IgD-negative memory B cell (primary cell): ENCODE measurements around the gene ETF1. TPM values are rescaled to one million over a fixed set of nuclear protein-coding genes. Genes with fewer than 3 reads are reported as not detected.
A peak's percentile ranks its signal among the peaks of the same experiment; 100 is the strongest.
"Not testable (repeated sequence)": the region's sequence is repeated elsewhere in the genome, so short reads cannot be mapped to it uniquely, and the experiment has no call there.

ENCODE experiments used
- H3K27ac Mint-ChIP-seq, 3 donors: one replicate each; pipeline ENCODE4 v1.8.0; 2020 to 2022; ENCODE audit warnings: mild to moderate bottlenecking in 3 of 3, mixed read lengths in 3 of 3, moderate library complexity in 1 of 3
- H3K27me3 Mint-ChIP-seq: one replicate; pipeline ENCODE4 v1.8.0; 2021; ENCODE audit warnings: mixed read lengths
- H3K36me3 Mint-ChIP-seq: one replicate; pipeline ENCODE4 v1.8.0; 2020; ENCODE audit warnings: mild to moderate bottlenecking, mixed read lengths
- H3K4me1 Mint-ChIP-seq, 3 donors: one replicate each; pipeline ENCODE4 v1.8.0; 2020 to 2022; ENCODE audit warnings: mixed read lengths in 3 of 3, mild to moderate bottlenecking in 1 of 3
- H3K4me3 Mint-ChIP-seq, 4 donors: one replicate each; pipeline ENCODE4 v1.8.0; 2020 to 2022; ENCODE audit warnings: mild to moderate bottlenecking in 4 of 4, mixed read lengths in 4 of 4, moderate library complexity in 3 of 4
- H3K9me3 Mint-ChIP-seq, 3 donors: one replicate each; pipeline ENCODE4 v1.8.0; 2020 to 2021; ENCODE audit warnings: mixed read lengths in 3 of 3, mild to moderate bottlenecking in 1 of 3
- polyA plus RNA-seq: library from polyadenylated mRNA; unstranded; fragments of 300-500 nt; fragmentation: Illumina TruSeq; gene quantifications from one replicate; pipeline ENCODE4 v1.2.3, GENCODE V29; 2021

ETF1 gene
- polyA plus RNA-seq, 1 donor from 2014 or later, result 32.0 TPM

GRCh38 chr5:138528208-138528607, 14.8 kb downstream of the ETF1 start:
- Mint-ChIP-seq H3K27ac (peak overlapping the region in 1 of 3 donors; percentile 28), H3K4me3 (no peak overlapping the region), H3K9me3 (no peaks in the 10 kb centered on the region), H3K27me3 (no peaks in the 10 kb centered on the region), H3K36me3 (no peaks in the 10 kb centered on the region), H3K4me1 (peaks cover 23 to 40% (median 29%) of the 10 kb centered on the region in 3 donors)

GRCh38 chr5:138527170-138527569, 15.9 kb downstream of the ETF1 start:
- Mint-ChIP-seq H3K4me3 (no peak overlapping the region), H3K36me3 (no peaks in the 10 kb centered on the region), H3K27me3 (no peaks in the 10 kb centered on the region)

GRCh38 chr5:138523406-138523805, 19.6 kb downstream of the ETF1 start:
- Mint-ChIP-seq H3K27me3 (no peaks in the 10 kb centered on the region), H3K4me1 (peaks cover 19 to 27% (median 24%) of the 10 kb centered on the region in 3 donors), H3K4me3 (no peak overlapping the region), H3K36me3 (no peaks in the 10 kb centered on the region), H3K9me3 (no peaks in the 10 kb centered on the region), H3K27ac (peak overlapping the region in 2 of 3 donors; percentile 23 to 56)

More at GRCh38 chr5:138527170-138527569, 15.9 kb downstream of the ETF1 start:
- Mint-ChIP-seq H3K4me1 (peaks cover 25 to 36% (median 26%) of the 10 kb centered on the region in 3 donors), H3K9me3 (no peaks in the 10 kb centered on the region), H3K27ac (peak overlapping the region in 2 of 3 donors; percentile 13 to 59)

GRCh38 chr5:138520971-138521370, 22.1 kb downstream of the ETF1 start:
- Mint-ChIP-seq H3K27me3 (no peaks in the 10 kb centered on the region), H3K4me3 (no peak overlapping the region), H3K9me3 (no peaks in the 10 kb centered on the region), H3K4me1 (peaks cover 12 to 21% (median 13%) of the 10 kb centered on the region in 3 donors), H3K27ac (no peak overlapping the region), H3K36me3 (no peaks in the 10 kb centered on the region)

GRCh38 chr5:138517437-138517836, 25.6 kb downstream of the ETF1 start:
- Mint-ChIP-seq H3K36me3 (no peaks in the 10 kb centered on the region), H3K27ac (no peak overlapping the region), H3K4me3 (no peak overlapping the region), H3K9me3 (no peaks in the 10 kb centered on the region), H3K27me3 (no peaks in the 10 kb centered on the region), H3K4me1 (peaks cover 6 to 11% (median 7%) of the 10 kb centered on the region in 3 donors)

GRCh38 chr5:138515556-138516245, 27.3 kb downstream of the ETF1 start:
- peaks cover 0 to 6% (median 1%) of the 10 kb centered on the region in 3 donors for H3K4me1 Mint-ChIP-seq
- no peak overlapping the region for H3K27ac Mint-ChIP-seq
- no peak overlapping the region for H3K4me3 Mint-ChIP-seq
- no peaks in the 10 kb centered on the region for H3K9me3 Mint-ChIP-seq
- H3K36me3 Mint-ChIP-seq, result no peaks in the 10 kb centered on the region
- no peaks in the 10 kb centered on the region for H3K27me3 Mint-ChIP-seq

GRCh38 chr5:138514021-138514420, 29.0 kb downstream of the ETF1 start:
- Mint-ChIP-seq H3K4me1 (peaks cover 0 to 3% (median 0%) of the 10 kb centered on the region in 3 donors), H3K27ac (no peak overlapping the region), H3K4me3 (no peak overlapping the region), H3K36me3 (no peaks in the 10 kb centered on the region), H3K27me3 (no peaks in the 10 kb centered on the region), H3K9me3 (no peaks in the 10 kb centered on the region)

GRCh38 chr5:138508958-138509357, 34.1 kb downstream of the ETF1 start:
- Mint-ChIP-seq H3K27ac (peak overlapping the region in 1 of 3 donors; percentile 76), H3K4me3 (no peak overlapping the region), H3K4me1 (no peaks in the 10 kb centered on the region)

GRCh38 chr5:138507485-138507884, 35.6 kb downstream of the ETF1 start:
- H3K4me3 Mint-ChIP-seq, H3K9me3 Mint-ChIP-seq, H3K36me3 Mint-ChIP-seq, H3K4me1 Mint-ChIP-seq, H3K27me3 Mint-ChIP-seq: not testable (repeated sequence)
- peak overlapping the region in 1 of 3 donors; percentile 63 for H3K27ac Mint-ChIP-seq

More at GRCh38 chr5:138508958-138509357, 34.1 kb downstream of the ETF1 start:
- H3K27me3 Mint-ChIP-seq, result no peaks in the 10 kb centered on the region
- H3K36me3 Mint-ChIP-seq, result no peaks in the 10 kb centered on the region
- H3K9me3 Mint-ChIP-seq, result no peaks in the 10 kb centered on the region

GRCh38 chr5:138506370-138507306, 36.4 kb downstream of the ETF1 start:
- Mint-ChIP-seq H3K9me3 (no peaks in the 10 kb centered on the region), H3K4me1 (no peaks in the 10 kb centered on the region), H3K27ac (peak overlapping the region in 1 of 3 donors; percentile 63), H3K27me3 (no peaks in the 10 kb centered on the region), H3K4me3 (no peak overlapping the region), H3K36me3 (no peaks in the 10 kb centered on the region)

GRCh38 chr5:138504799-138505198, 38.2 kb downstream of the ETF1 start:
- H3K9me3 Mint-ChIP-seq, result no peaks in the 10 kb centered on the region
- peak overlapping the region in 1 of 3 donors; percentile 69 for H3K27ac Mint-ChIP-seq
- no peaks in the 10 kb centered on the region for H3K4me1 Mint-ChIP-seq
- no peaks in the 10 kb centered on the region for H3K27me3 Mint-ChIP-seq
- no peaks in the 10 kb centered on the region for H3K36me3 Mint-ChIP-seq
- no peak overlapping the region for H3K4me3 Mint-ChIP-seq

- H3K27ac Mint-ChIP-seq, result peak overlapping the region in 1 of 3 donors; percentile 37
- no peaks in the 10 kb centered on the region for H3K4me1 Mint-ChIP-seq
- H3K9me3 Mint-ChIP-seq, result no peaks in the 10 kb centered on the region
- H3K27me3 Mint-ChIP-seq, result no peaks in the 10 kb centered on the region
- H3K36me3 Mint-ChIP-seq, result peaks cover 1% of the 10 kb centered on the region
- no peak overlapping the region for H3K4me3 Mint-ChIP-seq
Measured at GRCh38 chr5:138503487-138504270, 39.4 kb downstream of the ETF1 start.

GRCh38 chr5:138502521-138502920, 40.5 kb downstream of the ETF1 start:
- peaks cover 2% of the 10 kb centered on the region for H3K36me3 Mint-ChIP-seq
- H3K27ac Mint-ChIP-seq, result no peak overlapping the region
- no peaks in the 10 kb centered on the region for H3K9me3 Mint-ChIP-seq
- H3K4me3 Mint-ChIP-seq, result no peak overlapping the region
- H3K4me1 Mint-ChIP-seq, result no peaks in the 10 kb centered on the region
- no peaks in the 10 kb centered on the region for H3K27me3 Mint-ChIP-seq

- no peaks in the 10 kb centered on the region for H3K27me3 Mint-ChIP-seq
- no peak overlapping the region for H3K4me3 Mint-ChIP-seq
- no peaks in the 10 kb centered on the region for H3K4me1 Mint-ChIP-seq
- peaks cover 2% of the 10 kb centered on the region for H3K36me3 Mint-ChIP-seq
- no peaks in the 10 kb centered on the region for H3K9me3 Mint-ChIP-seq
- H3K27ac Mint-ChIP-seq, result peak overlapping the region in 1 of 3 donors; percentile 41
Measured at GRCh38 chr5:138502121-138502520, 40.9 kb downstream of the ETF1 start.

- no peak overlapping the region for H3K4me3 Mint-ChIP-seq
- peaks cover 0 to 2% (median 0%) of the 10 kb centered on the region in 3 donors for H3K4me1 Mint-ChIP-seq
- H3K27me3 Mint-ChIP-seq, result peaks cover 4% of the 10 kb centered on the region
- no peaks in the 10 kb centered on the region for H3K9me3 Mint-ChIP-seq
- peaks cover 2% of the 10 kb centered on the region for H3K36me3 Mint-ChIP-seq
- H3K27ac Mint-ChIP-seq, result no peak overlapping the region
Measured at GRCh38 chr5:138498376-138498775, 44.7 kb downstream of the ETF1 start.
